Epithelial cell of esophagus (primary cell): ENCODE measurements around the gene FOXG1.

Source experiments
- DNase-seq: peaks from one replicate; pipeline ENCODE4 v3.0.0; 2010; ENCODE audit warnings: low read depth
- H3K4me3 ChIP-seq: 2 replicates; pipeline ENCODE4 v1.5.1; 2011; ENCODE audit warnings: mild to moderate bottlenecking, low read length, control low read depth
- CTCF ChIP-seq: IDR thresholded peaks from 2 replicates; pipeline ENCODE4 v1.5.1; 2011; ENCODE audit warnings: low read depth, mild to moderate bottlenecking, low read length, control low read depth, inconsistent platforms; ENCODE audit not compliant: insufficient read depth; ENCODE audit errors: missing control alignments

The FOXG1 gene

GRCh38 chr14:28785096-28785952 is 18.7 kb downstream of the FOXG1 start:
- H3K4me3 ChIP-seq = peak overlapping the region; percentile 4
- no peak for TF ChIP-seq CTCF
- no peak for DNase-seq

GRCh38 chr14:28807518-28807917 is 40.9 kb downstream of the FOXG1 start:
- TF ChIP-seq CTCF = no peak
- H3K4me3 ChIP-seq = no peak overlapping the region
- DNase-seq = peak; percentile 13

- no peak for TF ChIP-seq CTCF
- no peak for DNase-seq
- no peak overlapping the region for H3K4me3 ChIP-seq
Measured at GRCh38 chr14:28813810-28814209, 47.2 kb downstream of the FOXG1 start.
